ENCODE data around the gene FOXI1.

Gene FOXI1

GRCh38 chr5:170097934-170098333 is 7.8 kb upstream of the FOXI1 start:
- H3K4me1 ChIP-seq (ENCODE audit: control insufficient read depth, insufficient read depth, low read length) = no peaks in the 10 kb centered on the region
- peaks cover 12% of the 10 kb centered on the region for H3K27me3 ChIP-seq (ENCODE audit: control insufficient read depth, insufficient read depth, low read length)
- H3K36me3 ChIP-seq (ENCODE audit: insufficient read depth, low read length) = no peaks in the 10 kb centered on the region
- no peaks in the 10 kb centered on the region for H3K9me3 ChIP-seq (replicated peaks; ENCODE audit: low read length)
- H3K4me3 ChIP-seq (ENCODE audit: low read length) = no peak overlapping the region
- H3K4me2 ChIP-seq (ENCODE audit: low read length) = no peak overlapping the region
- H3K9ac ChIP-seq (ENCODE audit: low read depth, low read length) = no peak overlapping the region

- H3K4me2 ChIP-seq (ENCODE audit: low read length) = no peak overlapping the region
- no peaks in the 10 kb centered on the region for H3K4me1 ChIP-seq (ENCODE audit: control insufficient read depth, insufficient read depth, low read length)
- no peak overlapping the region for H3K4me3 ChIP-seq (ENCODE audit: low read length)
- no peaks in the 10 kb centered on the region for H3K36me3 ChIP-seq (ENCODE audit: insufficient read depth, low read length)
- H3K9ac ChIP-seq (ENCODE audit: low read depth, low read length) = no peak overlapping the region
- peaks cover 6% of the 10 kb centered on the region for H3K27me3 ChIP-seq (ENCODE audit: control insufficient read depth, insufficient read depth, low read length)
- no peaks in the 10 kb centered on the region for H3K9me3 ChIP-seq (replicated peaks; ENCODE audit: low read length)
These were observed 5.4 kb upstream of the FOXI1 start for GRCh38 chr5:170100066-170100943.

- no peak overlapping the region for H3K9ac ChIP-seq (ENCODE audit: low read depth, low read length)
- peaks cover 13% of the 10 kb centered on the region for H3K27me3 ChIP-seq (ENCODE audit: control insufficient read depth, insufficient read depth, low read length)
- no peaks in the 10 kb centered on the region for H3K36me3 ChIP-seq (ENCODE audit: insufficient read depth, low read length)
- H3K9me3 ChIP-seq (replicated peaks; ENCODE audit: low read length) = no peaks in the 10 kb centered on the region
- no peak overlapping the region for H3K4me3 ChIP-seq (ENCODE audit: low read length)
- no peak overlapping the region for H3K4me2 ChIP-seq (ENCODE audit: low read length)
- H3K4me1 ChIP-seq (ENCODE audit: control insufficient read depth, insufficient read depth, low read length) = no peaks in the 10 kb centered on the region
These were observed 2.2 kb upstream of the FOXI1 start for GRCh38 chr5:170103447-170103846.

GRCh38 chr5:170104299-170104698 is 1.4 kb upstream of the FOXI1 start:
- Histone ChIP-seq H3K36me3 (ENCODE audit: insufficient read depth, low read length) (no peaks in the 10 kb centered on the region), H3K4me2 (ENCODE audit: low read length) (no peak overlapping the region), H3K4me3 (ENCODE audit: low read length) (no peak overlapping the region), H3K9ac (ENCODE audit: low read depth, low read length) (no peak overlapping the region), H3K9me3 (replicated peaks; ENCODE audit: low read length) (no peaks in the 10 kb centered on the region), H3K27me3 (ENCODE audit: control insufficient read depth, insufficient read depth, low read length) (peaks cover 13% of the 10 kb centered on the region), H3K4me1 (ENCODE audit: control insufficient read depth, insufficient read depth, low read length) (no peaks in the 10 kb centered on the region)

- Histone ChIP-seq H3K4me3 (ENCODE audit: low read length) (no peak overlapping the region), H3K9me3 (replicated peaks; ENCODE audit: low read length) (no peaks in the 10 kb centered on the region), H3K36me3 (ENCODE audit: insufficient read depth, low read length) (no peaks in the 10 kb centered on the region), H3K4me2 (ENCODE audit: low read length) (no peak overlapping the region), H3K27me3 (ENCODE audit: control insufficient read depth, insufficient read depth, low read length) (peaks cover 13% of the 10 kb centered on the region), H3K4me1 (ENCODE audit: control insufficient read depth, insufficient read depth, low read length) (no peaks in the 10 kb centered on the region), H3K9ac (ENCODE audit: low read depth, low read length) (no peak overlapping the region)
These were observed 987 bp upstream of the FOXI1 start for GRCh38 chr5:170104710-170105109.

GRCh38 chr5:170107674-170108073 is 2.0 kb downstream of the FOXI1 start:
- no peaks in the 10 kb centered on the region for H3K36me3 ChIP-seq (ENCODE audit: insufficient read depth, low read length)
- H3K4me3 ChIP-seq (ENCODE audit: low read length) = no peak overlapping the region
- no peaks in the 10 kb centered on the region for H3K9me3 ChIP-seq (replicated peaks; ENCODE audit: low read length)
- H3K9ac ChIP-seq (ENCODE audit: low read depth, low read length) = no peak overlapping the region
- H3K27me3 ChIP-seq (ENCODE audit: control insufficient read depth, insufficient read depth, low read length) = peaks cover 17% of the 10 kb centered on the region
- H3K4me2 ChIP-seq (ENCODE audit: low read length) = no peak overlapping the region
- H3K4me1 ChIP-seq (ENCODE audit: control insufficient read depth, insufficient read depth, low read length) = no peaks in the 10 kb centered on the region

GRCh38 chr5:170108266-170108785 is 2.6 kb downstream of the FOXI1 start:
- Histone ChIP-seq H3K36me3 (ENCODE audit: insufficient read depth, low read length) (no peaks in the 10 kb centered on the region), H3K4me3 (ENCODE audit: low read length) (no peak overlapping the region), H3K4me1 (ENCODE audit: control insufficient read depth, insufficient read depth, low read length) (no peaks in the 10 kb centered on the region), H3K4me2 (ENCODE audit: low read length) (no peak overlapping the region), H3K27me3 (ENCODE audit: control insufficient read depth, insufficient read depth, low read length) (peaks cover 17% of the 10 kb centered on the region), H3K9ac (ENCODE audit: low read depth, low read length) (no peak overlapping the region), H3K9me3 (replicated peaks; ENCODE audit: low read length) (no peaks in the 10 kb centered on the region)

GRCh38 chr5:170109059-170110031 is 3.6 kb downstream of the FOXI1 start:
- Histone ChIP-seq H3K4me2 (ENCODE audit: low read length) (no peak overlapping the region), H3K9ac (ENCODE audit: low read depth, low read length) (no peak overlapping the region), H3K9me3 (replicated peaks; ENCODE audit: low read length) (no peaks in the 10 kb centered on the region), H3K4me1 (ENCODE audit: control insufficient read depth, insufficient read depth, low read length) (no peaks in the 10 kb centered on the region), H3K36me3 (ENCODE audit: insufficient read depth, low read length) (no peaks in the 10 kb centered on the region), H3K27me3 (ENCODE audit: control insufficient read depth, insufficient read depth, low read length) (peaks cover 17% of the 10 kb centered on the region), H3K4me3 (ENCODE audit: low read length) (no peak overlapping the region)

GRCh38 chr5:170110403-170111087 is 4.8 kb downstream of the FOXI1 start:
- Histone ChIP-seq H3K4me3 (ENCODE audit: low read length) (no peak overlapping the region), H3K36me3 (ENCODE audit: insufficient read depth, low read length) (no peaks in the 10 kb centered on the region), H3K9me3 (replicated peaks; ENCODE audit: low read length) (no peaks in the 10 kb centered on the region), H3K4me1 (ENCODE audit: control insufficient read depth, insufficient read depth, low read length) (no peaks in the 10 kb centered on the region), H3K9ac (ENCODE audit: low read depth, low read length) (no peak overlapping the region), H3K4me2 (ENCODE audit: low read length) (no peak overlapping the region), H3K27me3 (ENCODE audit: control insufficient read depth, insufficient read depth, low read length) (peaks cover 17% of the 10 kb centered on the region)

- H3K4me1 ChIP-seq (ENCODE audit: control insufficient read depth, insufficient read depth, low read length) = no peaks in the 10 kb centered on the region
- peaks cover 16% of the 10 kb centered on the region for H3K27me3 ChIP-seq (ENCODE audit: control insufficient read depth, insufficient read depth, low read length)
- H3K9me3 ChIP-seq (replicated peaks; ENCODE audit: low read length) = no peaks in the 10 kb centered on the region
- H3K4me2 ChIP-seq (ENCODE audit: low read length) = no peak overlapping the region
- H3K36me3 ChIP-seq (ENCODE audit: insufficient read depth, low read length) = no peaks in the 10 kb centered on the region
- H3K9ac ChIP-seq (ENCODE audit: low read depth, low read length) = no peak overlapping the region
- no peak overlapping the region for H3K4me3 ChIP-seq (ENCODE audit: low read length)
These were observed 5.5 kb downstream of the FOXI1 start for GRCh38 chr5:170111088-170111785.

Data from skeletal muscle satellite cell (primary cell).